GM23338 (cell line): ENCODE measurements around the gene C1orf50.

ENCODE experiments used
- EZH2 ChIP-seq: fragments of 200-600 bp; sonication (generic); IDR thresholded peaks from one replicate; pipeline ENCODE4 v1.8.0; 2017; ENCODE audit warnings: antibody characterized with exemption, mild to moderate bottlenecking, low read depth; ENCODE audit not compliant: unreplicated experiment
- EZH2phosphoT487 ChIP-seq: fragments of 200-600 bp; sonication (generic); IDR thresholded peaks from one replicate; pipeline ENCODE4 v1.8.1; 2018; ENCODE audit warnings: antibody characterized with exemption; ENCODE audit not compliant: unreplicated experiment
- JUNB ChIP-seq: IDR thresholded peaks from one replicate; pipeline ENCODE4 v1.6.1; 2016; ENCODE audit warnings: antibody characterized with exemption; ENCODE audit not compliant: unreplicated experiment
- POLR2AphosphoS5 ChIP-seq: IDR thresholded peaks from 2 replicates; pipeline ENCODE4 v1.6.1; 2016; ENCODE audit warnings: antibody characterized with exemption, low read depth
- STAT1 ChIP-seq: IDR thresholded peaks from one replicate; pipeline ENCODE4 v1.6.1; 2016; ENCODE audit warnings: antibody characterized with exemption; ENCODE audit not compliant: unreplicated experiment
- ZNF331 ChIP-seq: fragments of 250-450 bp; sonication (Bioruptor Pico); IDR thresholded peaks from 2 replicates; pipeline ENCODE4 v1.5.0; 2020; ENCODE audit warnings: low read depth, mild to moderate bottlenecking, moderate library complexity
- TF ChIP-seq, protein P1 (sequence below), 2 experiments: fragments of 200-600 bp in 1 of 2; sonication (generic) in 1 of 2; conservative IDR thresholded peaks; 2 replicates each; pipeline versions ENCODE4 v1.5.1 to v1.6.1; 2016 to 2017; ENCODE audit warnings: antibody characterized with exemption in 2 of 2, low read depth in 2 of 2, mild to moderate bottlenecking in 2 of 2, moderate library complexity in 1 of 2
- TF ChIP-seq, protein P2 (sequence below): IDR thresholded peaks from one replicate; pipeline ENCODE4 v1.6.1; 2018; ENCODE audit warnings: antibody characterized with exemption; ENCODE audit not compliant: unreplicated experiment

DNA sequence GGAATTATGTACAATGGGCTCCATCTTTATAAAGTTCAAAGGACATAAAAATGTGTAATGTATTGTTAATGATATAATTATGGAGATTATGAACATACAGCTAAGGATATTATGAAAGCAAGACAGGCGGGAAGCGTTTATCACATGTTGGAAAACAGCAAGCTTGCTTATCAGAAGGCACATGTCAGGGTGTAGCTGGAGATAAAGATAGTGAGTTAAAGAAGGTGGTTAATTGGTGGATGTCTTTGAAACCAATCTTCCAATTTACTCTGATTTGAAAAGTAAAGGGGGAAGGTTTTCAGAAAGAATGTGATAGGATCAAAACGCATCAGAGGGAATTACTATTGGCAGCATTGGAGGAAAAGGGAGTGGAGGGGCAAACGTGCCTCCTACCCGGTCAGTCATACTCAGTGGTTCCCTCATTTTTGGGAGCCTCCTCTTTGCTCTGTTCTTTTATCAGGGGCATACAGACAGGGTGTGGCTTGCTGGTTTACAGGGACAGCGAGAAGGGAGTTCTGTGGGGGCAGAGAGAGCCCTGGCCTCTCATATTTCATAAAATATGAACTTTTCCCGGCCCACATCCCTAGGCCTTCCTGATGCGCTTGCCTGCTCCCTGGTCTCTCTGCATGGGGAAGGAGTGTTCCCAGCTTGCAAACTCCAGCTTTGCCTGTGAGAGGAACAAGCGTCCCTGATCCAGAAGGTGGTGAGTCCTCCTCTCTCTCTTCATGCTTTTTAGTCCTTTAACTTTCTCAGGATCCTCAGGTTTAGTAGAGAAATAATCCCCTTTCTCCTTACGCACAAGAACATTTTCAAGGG, 58.2 kb downstream of the C1orf50 start:
- TF ChIP-seq, protein P1, sequence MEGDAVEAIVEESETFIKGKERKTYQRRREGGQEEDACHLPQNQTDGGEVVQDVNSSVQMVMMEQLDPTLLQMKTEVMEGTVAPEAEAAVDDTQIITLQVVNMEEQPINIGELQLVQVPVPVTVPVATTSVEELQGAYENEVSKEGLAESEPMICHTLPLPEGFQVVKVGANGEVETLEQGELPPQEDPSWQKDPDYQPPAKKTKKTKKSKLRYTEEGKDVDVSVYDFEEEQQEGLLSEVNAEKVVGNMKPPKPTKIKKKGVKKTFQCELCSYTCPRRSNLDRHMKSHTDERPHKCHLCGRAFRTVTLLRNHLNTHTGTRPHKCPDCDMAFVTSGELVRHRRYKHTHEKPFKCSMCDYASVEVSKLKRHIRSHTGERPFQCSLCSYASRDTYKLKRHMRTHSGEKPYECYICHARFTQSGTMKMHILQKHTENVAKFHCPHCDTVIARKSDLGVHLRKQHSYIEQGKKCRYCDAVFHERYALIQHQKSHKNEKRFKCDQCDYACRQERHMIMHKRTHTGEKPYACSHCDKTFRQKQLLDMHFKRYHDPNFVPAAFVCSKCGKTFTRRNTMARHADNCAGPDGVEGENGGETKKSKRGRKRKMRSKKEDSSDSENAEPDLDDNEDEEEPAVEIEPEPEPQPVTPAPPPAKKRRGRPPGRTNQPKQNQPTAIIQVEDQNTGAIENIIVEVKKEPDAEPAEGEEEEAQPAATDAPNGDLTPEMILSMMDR (conservative IDR thresholded peaks at IDR 0.05; ENCODE audit: low read depth in 2 of 2), result no peak
- TF ChIP-seq EZH2phosphoT487 (no peak), POLR2AphosphoS5 (no peak), EZH2 (no peak), STAT1 (no peak), JUNB (no peak), ZNF331 (CRISPR knock-in tag) (no peak)
- TF ChIP-seq, protein P2, sequence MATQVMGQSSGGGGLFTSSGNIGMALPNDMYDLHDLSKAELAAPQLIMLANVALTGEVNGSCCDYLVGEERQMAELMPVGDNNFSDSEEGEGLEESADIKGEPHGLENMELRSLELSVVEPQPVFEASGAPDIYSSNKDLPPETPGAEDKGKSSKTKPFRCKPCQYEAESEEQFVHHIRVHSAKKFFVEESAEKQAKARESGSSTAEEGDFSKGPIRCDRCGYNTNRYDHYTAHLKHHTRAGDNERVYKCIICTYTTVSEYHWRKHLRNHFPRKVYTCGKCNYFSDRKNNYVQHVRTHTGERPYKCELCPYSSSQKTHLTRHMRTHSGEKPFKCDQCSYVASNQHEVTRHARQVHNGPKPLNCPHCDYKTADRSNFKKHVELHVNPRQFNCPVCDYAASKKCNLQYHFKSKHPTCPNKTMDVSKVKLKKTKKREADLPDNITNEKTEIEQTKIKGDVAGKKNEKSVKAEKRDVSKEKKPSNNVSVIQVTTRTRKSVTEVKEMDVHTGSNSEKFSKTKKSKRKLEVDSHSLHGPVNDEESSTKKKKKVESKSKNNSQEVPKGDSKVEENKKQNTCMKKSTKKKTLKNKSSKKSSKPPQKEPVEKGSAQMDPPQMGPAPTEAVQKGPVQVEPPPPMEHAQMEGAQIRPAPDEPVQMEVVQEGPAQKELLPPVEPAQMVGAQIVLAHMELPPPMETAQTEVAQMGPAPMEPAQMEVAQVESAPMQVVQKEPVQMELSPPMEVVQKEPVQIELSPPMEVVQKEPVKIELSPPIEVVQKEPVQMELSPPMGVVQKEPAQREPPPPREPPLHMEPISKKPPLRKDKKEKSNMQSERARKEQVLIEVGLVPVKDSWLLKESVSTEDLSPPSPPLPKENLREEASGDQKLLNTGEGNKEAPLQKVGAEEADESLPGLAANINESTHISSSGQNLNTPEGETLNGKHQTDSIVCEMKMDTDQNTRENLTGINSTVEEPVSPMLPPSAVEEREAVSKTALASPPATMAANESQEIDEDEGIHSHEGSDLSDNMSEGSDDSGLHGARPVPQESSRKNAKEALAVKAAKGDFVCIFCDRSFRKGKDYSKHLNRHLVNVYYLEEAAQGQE, result no peak
